GM18868 (cell line): ENCODE results near the gene CDR2.
"Not testable (repeated sequence)": the region's sequence is repeated elsewhere in the genome, so short reads cannot be mapped to it uniquely, and the experiment has no call there.

Experiments used
- ATAC-seq: cut with Tn5 transposase; IDR thresholded peaks from one replicate; pipeline ENCODE4 v1.9.1; 2021; ENCODE audit warnings: mild to moderate bottlenecking, moderate library complexity; ENCODE audit not compliant: unreplicated experiment

CDR2 gene

DNA sequence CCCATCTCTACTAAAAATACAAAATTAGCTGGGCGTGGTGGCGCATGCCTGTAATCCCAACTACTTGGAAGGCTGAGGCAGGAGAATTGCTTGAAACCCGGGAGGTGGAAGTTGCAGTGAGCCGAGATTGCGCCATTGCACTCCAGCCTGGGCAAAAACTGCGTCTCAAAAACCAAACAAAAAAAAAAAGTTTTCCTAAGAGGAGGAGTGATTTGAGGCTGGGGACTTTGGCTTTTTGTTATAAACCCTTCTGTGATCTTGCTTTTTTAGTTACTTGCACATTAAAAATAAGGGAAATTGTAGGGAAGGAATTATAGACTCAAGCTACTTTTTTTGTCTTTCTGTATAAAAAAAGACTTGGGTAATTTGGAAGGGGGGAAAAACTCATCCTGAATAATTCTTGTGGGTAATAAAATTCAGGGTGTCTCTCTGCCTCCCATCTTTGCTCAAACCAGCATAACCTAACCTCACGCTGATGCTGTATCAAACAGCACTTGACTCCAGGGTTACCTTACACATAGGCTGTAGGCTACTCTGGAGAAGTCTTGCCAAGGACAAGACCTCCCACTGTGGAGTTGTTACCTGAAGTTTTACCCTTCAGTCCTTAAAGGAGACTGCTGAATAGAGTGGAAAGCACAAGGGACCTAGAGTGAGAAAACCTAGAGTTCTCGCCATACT is 1.7 kb upstream of the CDR2 start:
- ATAC-seq, result no peak

DNA sequence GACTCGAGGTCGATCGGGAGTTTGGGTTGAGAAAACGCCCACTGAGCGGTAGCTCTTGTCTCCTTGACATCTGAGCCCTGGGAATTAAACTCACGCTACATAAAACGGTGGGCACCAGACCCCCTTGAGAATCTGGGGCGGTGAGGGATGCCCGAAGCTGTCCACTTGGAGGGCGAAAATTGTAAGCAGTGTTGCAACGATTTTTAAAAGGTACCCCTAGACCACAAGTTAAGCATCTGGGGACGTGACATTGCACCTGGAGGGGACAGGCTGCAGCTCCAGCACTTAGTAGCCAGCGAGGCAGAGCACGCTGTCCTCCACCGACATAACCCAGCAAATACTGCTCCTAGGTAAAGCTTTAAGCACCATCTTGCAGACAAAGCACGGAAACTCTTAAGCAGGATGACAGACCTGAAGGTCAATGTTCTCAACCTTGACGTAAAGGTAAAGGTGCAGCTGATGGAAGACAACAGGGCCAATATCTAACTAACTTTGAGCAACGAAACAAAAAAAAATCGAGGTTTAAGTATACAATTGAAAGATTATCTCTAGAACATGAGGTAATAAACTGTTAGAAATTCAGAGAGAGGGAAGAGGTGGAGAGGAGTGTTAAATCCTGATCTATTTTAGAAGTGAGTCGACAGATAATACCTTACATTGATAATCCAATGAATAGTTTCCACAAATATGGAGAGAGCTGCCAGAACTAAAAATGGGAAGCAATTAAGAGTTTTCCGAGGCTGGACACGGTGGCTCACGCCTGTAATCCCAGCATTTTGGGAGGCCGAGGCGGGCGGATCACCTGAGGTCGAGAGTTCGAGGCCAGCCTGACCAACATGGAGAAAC is 921 bp upstream of the CDR2 start:
- ATAC-seq, result no peak

DNA sequence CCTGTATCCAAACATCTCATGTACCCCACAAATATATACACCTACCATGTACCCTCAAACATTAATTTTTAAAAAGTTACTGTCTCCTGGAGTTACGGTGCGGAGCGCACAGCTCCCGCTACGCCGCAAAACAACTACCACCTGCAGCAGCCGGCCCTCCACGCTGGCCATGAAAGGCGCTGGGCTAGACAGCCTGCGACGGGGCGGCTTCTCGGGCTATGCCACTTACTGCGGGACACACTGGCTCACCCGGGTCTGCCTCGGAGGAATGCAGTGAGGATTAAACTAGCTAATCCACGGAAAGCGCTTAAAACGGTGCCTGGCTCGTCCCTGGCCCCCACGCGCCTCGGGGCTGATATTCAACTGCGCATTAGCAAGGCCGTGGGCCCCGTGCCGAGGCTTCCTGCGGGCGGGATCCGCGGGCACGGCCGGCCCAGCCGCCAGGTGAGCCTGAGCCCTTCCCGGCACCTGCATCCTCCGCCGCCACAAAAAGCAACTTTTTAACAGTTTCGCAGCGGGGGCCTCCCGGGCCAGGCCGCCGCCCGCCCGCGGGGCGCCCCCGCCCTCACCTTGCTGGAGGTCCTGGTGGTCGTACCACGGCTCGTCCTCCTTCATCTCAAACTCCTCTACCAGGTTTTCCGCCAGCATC is 633 bp downstream of the CDR2 start:
- ATAC-seq, result no peak

DNA sequence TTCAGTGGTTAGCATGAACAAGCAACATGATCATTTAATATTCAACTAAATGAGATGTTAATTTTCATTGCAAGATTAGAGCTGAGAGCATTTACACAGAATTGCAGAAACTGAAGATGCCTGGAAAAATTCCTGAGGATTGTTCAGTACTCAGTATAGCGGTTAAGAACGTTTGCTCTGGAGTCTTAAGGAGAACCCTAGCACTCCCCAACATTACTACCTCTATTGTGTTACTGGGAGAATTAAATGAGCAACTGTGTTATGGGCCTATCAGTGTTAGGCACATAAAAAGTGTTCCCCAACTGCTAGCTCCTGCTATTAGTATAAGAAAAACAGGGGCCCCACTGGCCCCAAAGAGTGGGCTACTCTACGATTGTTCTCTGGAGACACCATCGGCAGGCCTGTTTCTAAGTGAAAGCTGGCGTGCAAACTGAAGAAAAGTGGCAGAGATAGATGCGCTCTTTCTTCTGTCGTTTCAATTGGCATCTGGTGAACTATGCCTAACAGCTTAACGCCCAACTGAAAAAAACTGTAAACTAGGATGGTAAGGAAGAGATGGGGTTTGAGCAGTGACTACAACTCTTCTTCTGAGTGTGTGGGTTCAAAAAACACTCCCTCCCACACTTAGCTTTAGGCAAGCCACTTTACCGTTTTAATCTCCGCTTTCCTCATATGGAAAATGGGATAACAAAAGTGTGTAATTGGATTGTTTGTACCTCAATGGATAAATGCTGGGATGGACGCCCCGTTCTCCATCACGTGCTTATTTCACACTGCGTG is 1.3 kb downstream of the CDR2 start:
- ATAC-seq, result no peak

DNA sequence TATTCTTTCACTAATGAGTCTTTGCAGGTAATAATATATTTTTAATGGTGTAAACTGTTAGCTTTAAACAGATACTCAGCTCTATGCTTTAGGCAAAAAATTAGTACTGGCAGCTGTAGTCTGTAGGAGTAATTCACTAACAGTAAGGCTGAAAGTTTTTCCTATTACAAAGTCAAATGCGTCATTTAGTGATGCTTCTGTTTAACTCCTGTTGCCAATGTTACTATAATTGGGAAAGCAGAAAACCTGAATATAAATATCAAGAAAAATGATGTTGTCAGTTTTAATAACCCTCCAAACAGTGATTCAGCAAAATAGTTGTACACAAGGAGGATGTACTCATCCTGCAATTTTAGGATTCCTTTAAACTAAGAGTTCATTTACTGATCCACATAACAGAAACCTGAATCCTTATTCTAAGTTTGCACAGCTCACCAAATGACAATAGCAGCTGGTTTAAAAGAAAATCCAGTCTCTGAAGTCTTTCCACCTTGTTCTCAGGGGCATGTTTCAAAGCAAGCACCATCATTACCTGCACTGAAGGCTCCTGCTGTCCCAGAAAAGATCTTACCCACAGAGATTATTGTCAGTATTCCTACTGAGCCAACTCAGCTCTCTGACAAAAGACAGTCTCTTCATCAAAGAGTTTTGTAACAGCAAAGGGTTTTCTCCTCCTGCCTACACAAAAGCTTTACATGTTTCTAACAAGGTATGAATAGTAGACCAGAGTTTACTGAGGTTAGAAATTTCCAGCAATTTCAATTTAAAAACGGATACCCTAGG is 4.2 kb downstream of the CDR2 start:
- no peak for ATAC-seq

DNA sequence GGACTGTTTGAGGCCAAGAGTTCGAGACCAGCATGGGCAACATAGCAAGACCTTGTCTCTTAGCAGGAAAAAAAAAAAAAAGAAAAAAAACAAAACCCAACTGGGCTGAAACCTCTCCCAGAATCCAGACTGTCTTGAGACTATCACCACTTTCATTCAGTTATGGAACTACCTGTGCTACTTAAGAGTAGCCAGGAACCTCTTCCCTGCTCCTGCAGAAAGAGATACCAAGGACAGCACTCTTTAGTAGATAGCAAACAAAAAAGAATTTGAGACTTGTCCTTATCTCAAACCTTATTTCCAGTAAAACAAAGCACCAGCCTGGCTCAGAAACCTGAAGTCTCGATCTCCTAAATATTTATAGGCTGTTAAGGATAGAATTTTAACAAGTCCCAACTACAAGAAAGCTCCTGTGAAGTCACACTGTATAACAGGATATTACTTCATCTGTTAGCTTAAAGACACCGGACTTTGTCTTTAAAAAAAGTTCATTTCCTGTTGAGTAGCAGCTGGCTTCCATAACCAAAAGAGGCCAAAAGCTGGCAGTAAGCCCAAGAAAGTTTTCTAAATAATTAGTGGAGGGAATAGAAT is 5.1 kb downstream of the CDR2 start:
- ATAC-seq, result no peak

DNA sequence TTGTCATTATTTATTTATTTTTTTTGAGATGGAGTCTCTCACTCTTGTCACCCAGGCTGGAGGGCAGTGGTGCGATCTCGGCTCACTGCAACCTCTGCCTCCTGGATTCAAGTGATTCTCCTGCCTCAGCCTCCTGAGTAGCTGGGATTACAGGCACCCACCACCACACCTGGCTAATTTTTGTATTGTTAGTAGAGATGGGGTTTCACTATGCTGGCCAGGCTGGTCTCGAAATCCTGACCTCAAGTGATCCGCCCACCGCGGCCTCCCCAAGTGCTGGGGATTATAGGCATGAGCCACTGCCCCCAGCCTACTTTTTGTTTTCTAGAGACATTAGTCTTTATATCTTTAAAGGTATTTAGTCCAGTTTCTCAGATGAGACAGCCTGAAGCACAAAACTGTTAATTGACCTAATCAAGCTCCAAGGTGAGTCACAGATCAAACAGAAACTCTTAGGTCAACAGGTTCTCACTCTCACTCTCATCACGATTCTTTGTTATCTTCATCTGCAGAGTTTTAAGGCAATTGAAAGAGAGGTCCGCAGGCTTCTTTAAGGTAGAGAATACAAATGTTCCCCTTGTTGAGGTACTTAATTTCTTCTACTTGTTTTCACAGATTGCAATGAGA is 6.1 kb downstream of the CDR2 start:
- ATAC-seq, result not testable (repeated sequence)

DNA sequence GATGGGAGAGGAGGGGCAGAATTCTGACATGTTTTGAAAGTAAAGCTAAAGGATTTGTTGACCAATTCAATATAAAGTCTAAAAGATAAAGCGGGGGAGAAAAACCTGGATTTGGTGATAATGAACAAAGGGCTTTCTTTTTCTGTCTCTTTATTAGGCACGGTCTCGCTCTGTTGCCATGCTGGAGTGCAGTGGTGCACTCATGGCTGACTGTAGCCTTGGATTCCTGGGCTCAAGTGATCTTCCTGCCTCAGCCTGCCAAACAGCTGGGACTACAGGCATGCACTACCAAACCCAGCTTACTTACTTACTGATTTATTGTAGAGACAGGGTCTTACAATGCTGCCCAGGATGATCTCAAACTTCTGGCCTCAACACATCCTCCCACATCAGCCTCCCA is 7.5 kb downstream of the CDR2 start:
- no peak for ATAC-seq

DNA sequence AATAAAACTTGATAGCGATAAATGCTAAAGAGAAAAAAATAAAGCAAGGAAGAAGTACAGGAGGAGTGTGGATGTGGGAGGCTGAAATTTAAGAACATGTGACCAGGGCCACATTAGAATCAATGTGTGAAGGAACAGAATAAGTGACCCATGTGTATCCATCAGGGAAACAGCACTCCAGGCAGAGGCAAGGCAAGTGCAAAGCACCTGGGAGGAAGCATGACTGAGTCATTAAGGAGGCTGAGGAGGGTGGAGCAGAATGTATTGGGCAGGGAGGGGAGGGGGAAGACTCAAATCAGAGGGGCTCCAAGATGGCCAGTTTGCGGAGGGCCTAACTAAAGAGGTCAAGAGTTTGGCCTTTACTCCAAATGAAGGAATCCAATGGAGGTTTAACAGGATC is 8.0 kb downstream of the CDR2 start:
- ATAC-seq, result no peak

DNA sequence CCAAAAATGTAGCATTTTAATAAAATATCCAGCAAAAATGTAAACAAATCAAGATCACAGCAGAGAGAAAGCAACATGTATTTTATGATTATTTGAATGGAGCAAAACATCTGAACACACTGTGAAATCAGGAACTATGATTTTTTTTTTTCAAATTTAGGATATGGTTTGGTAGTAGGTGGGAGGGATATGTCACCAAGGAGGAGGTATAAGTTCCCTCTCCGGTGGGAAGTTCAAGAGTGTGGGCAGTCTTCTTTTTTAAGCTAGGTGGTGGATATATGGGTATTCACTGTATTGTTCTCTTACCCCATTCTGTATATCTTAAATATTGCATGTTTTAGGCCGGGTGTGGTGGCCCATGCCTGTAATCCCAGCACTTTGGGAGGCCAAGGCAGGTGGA is 10.2 kb downstream of the CDR2 start:
- no peak for ATAC-seq

DNA sequence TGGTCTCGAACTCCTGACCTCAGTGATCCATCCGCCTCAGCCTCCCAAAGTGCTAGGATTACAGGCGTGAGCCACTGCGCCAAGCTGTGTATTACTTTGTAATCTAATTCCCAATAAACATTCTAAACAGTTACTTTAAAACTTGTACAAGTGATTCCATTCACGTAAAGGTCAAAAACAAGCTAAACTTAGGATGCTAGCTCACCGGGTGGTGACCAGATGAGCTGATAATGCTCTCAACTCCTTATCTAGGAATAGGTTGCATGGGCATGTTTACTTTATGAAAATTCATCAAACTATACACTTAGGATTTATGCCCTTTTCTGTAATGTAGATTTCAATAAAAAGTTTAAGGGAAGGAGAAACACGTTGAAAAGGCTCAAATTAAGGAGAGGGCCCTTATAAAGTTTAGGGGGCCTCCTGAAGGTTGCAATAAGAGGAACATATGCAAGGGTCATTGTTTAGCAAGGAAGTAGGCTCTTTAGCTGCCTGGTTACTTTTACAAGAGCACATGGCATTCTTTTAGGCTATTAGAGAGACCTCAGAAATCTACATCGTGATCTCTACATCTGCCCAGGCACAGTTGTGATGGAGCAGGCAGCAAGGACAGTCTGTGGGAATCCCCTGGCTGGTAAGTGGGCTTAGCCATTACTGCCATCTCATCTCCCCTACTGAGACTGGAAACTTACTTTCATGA is 13.3 kb downstream of the CDR2 start:
- no peak for ATAC-seq

DNA sequence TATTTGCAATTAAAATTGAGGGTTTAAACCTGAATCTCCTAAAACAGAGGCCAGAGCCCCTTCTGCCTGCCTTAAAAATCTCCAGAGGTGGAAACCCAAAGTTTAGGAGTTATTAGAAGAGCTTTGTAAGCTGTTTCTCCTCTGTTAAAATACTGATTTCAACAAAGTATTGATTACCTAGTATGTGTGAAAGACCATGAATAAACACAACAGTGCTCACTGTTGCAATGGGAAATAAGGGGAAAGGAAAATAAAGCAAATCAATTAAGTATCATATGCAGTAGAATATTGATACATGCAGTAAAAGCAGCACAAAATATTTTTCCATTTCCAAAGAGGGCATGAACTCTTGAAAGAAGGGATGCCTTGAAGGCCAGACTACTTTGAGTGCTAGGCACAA is 14.7 kb downstream of the CDR2 start:
- ATAC-seq, result no peak

DNA sequence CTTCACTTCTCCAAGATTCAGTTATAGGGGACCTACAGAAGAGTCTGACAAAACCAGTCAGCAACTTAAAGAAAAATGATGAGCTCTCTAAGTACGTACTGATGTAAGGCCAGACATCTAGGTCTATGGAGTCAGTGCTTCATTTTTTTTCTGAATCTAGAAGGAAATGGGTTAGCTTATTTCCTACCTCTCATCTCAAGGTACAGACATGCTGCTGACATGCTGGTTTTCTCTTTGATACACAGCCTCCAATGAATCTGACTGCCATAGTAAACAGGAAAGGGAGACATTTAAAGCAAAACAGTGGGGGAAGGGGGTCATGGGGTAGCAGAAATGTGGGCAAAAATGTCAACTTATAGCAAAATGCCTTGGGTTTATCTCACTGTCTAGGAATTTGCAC is 16.4 kb downstream of the CDR2 start:
- ATAC-seq, result no peak

DNA sequence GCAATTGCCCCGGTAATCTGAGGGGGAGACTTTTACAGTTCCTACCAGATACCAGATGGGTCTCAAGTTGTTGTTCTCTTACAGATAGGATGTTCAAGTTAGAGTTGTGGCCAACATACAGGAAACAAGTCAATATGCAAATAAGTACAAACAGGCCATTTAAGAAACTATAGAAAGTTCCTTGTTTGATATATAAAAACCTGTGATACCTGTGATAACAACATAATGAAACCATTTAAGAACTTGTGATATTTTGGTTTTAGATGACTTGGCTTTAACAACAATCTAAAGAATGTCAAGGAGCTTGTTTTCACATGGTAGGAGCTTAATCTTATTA is 16.8 kb downstream of the CDR2 start:
- peak; percentile 52 for ATAC-seq

DNA sequence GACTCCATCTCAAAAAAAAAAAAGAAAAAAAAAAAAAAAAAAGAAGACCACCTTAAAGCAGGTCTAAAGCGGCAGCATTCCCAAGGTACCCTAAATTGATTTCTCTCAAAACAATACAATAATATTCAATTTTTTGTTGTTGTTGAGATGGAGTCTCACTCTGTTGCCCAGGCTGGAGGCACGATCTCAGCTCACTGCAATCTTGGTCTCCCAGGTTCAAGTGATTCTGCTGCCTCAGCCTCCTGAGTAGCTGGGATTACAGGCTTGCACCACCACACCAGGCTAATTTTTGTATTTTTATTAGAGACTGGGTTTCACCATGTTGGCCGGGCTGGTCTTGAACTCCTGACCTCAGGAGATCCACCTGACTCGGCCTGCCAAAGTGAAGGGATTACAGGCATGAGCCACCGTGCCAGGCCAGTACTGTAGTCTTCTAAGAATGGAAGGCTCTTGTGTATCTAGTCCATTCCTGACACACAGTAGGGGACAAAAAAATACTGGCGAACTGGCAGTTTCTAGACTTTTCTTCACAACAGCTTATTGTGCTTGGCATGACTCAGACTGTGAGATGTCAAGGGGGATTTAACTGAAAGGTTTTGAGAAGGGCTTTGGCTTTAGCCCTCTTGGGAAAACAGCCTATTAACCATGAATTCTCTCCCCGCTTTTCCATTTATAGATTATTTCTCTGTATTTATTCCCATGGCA is 17.3 kb downstream of the CDR2 start:
- ATAC-seq, result peak; percentile 16

DNA sequence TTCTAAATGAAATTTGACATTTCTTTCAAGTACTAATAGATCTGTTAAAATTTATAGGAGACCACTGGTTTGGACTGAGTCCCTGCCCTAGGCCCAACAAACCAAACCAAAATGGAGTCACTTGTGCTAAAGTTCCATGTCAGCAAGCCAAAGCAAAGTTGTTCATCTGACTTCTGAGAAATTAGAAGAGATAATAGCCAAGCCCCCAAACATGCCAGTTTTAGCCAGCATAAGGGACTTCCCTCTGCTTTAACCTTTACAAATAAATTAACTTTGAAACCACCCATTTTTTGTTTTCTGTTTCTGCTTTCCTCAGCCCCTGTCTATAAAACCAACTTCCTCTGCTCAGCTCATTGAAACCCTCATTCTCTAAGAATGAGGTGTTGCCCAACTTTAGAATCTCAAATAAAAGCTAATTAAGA is 18.9 kb downstream of the CDR2 start:
- ATAC-seq, result no peak

DNA sequence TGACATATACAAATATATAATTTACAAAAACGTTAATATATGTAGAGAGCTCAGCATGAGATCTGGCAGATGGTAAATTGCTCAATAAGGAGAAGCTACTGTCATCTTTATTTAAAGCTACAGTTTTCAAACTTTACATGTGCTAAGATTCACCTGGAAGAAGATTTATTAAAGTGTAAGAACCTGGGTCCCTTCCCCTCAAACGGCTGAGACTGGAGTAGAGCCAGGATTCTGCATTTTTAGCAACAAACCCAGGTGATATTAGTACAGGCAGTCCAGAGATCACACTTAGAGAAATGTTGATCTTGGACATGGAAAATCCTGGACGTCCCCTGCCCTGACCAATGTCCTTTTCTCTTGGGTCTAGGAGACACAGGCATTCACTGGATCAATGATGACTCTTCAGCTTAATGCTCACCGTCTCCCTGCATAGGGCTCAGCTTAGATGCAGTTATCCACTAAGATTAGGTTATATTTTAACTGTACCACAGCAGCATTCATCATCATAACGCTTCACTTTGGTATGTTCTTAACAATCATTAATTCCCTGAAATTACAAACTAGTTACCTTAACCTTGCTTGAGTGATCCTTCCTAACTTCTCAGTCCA is 20.4 kb downstream of the CDR2 start:
- ATAC-seq, result no peak
